Measurements from ENCODE around the gene MS4A18. TPM values are rescaled to one million over a fixed set of nuclear protein-coding genes. Genes with fewer than 3 reads are reported as not detected.

Gene MS4A18
- total and polyA plus RNA-seq, 9 donors: not detected

DNA sequence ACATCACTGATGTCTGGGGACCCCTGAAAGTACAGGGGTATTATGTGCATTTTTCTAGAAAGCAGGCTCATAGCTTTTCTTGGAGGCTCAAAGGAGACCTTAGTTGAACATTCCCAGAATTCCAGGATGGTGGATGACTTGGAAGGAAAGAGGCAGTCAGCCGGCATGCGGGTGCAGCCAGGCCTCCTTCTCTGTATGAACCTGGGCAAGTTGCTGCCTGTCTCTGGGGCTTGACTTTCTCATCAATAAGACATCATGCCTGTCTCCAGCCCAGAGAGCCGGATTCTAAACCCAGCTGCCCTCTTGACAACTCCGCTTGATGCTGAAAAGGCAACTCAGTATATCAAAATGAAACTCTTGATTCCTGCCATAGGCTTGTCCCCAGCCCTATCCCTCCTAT is 44.8 kb downstream of the MS4A18 start:
- no peak for DNase-seq
- WGBS, 3 donors: 55 to 73% (median 60%) methylated on average over 4 of the region's 4 CpGs

DNA sequence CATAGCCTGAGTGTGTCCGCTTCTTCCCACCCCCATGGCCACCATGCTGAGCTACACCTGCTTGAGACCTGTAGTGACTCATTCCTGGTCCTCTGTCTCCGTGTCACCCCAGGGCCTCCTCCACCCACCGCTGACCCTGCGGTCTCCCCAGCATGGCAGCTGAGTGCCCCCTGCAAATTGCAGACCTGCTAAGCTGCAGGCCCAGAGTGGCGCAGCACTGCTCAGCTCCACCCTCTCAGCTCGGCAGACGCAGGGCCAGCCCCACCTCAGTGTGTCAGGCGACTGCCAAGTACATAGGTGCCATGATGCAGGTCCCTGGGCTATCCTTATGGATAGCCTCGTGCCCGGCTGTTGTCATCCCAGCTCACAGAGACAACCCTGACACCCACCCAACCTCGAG is 45.3 kb downstream of the MS4A18 start:
- H3K4me3 ChIP-seq: no peak overlapping the region
- no peak for DNase-seq
- H3K27me3 ChIP-seq: no peaks in the 10 kb centered on the region
- no peaks in the 10 kb centered on the region for H3K9me3 ChIP-seq
- no peaks in the 10 kb centered on the region for H3K36me3 ChIP-seq
- intact Hi-C loops (cut with DNase I): loop anchor here in 1 of 4 donors (10.0 kb wide), 1 partner anchor 365 kb away; no protein-coding TSS in a partner anchor
- TF ChIP-seq POLR2A (IDR thresholded peaks at IDR 0.05): no peak
- no peak for TF ChIP-seq EP300 (IDR thresholded peaks at IDR 0.05)
- TF ChIP-seq, protein P1, sequence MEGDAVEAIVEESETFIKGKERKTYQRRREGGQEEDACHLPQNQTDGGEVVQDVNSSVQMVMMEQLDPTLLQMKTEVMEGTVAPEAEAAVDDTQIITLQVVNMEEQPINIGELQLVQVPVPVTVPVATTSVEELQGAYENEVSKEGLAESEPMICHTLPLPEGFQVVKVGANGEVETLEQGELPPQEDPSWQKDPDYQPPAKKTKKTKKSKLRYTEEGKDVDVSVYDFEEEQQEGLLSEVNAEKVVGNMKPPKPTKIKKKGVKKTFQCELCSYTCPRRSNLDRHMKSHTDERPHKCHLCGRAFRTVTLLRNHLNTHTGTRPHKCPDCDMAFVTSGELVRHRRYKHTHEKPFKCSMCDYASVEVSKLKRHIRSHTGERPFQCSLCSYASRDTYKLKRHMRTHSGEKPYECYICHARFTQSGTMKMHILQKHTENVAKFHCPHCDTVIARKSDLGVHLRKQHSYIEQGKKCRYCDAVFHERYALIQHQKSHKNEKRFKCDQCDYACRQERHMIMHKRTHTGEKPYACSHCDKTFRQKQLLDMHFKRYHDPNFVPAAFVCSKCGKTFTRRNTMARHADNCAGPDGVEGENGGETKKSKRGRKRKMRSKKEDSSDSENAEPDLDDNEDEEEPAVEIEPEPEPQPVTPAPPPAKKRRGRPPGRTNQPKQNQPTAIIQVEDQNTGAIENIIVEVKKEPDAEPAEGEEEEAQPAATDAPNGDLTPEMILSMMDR (IDR thresholded peaks at IDR 0.05): no peak
- no peak overlapping the region for H3K27ac ChIP-seq
- 86 to 95% (median 90%) methylated on average over 11 of the region's 11 CpGs for WGBS, 3 donors
- H3K4me1 ChIP-seq (ENCODE audit: insufficient read depth): no peaks in the 10 kb centered on the region

More for the DNA sequence above, 44.8 kb downstream of the MS4A18 start:
- no peak overlapping the region for H3K4me3 ChIP-seq
- no peaks in the 10 kb centered on the region for H3K4me1 ChIP-seq (ENCODE audit: insufficient read depth)
- no peaks in the 10 kb centered on the region for H3K9me3 ChIP-seq
- no peaks in the 10 kb centered on the region for H3K36me3 ChIP-seq
- TF ChIP-seq, protein P1 (IDR thresholded peaks at IDR 0.05): no peak
- H3K27ac ChIP-seq: no peak overlapping the region
- H3K27me3 ChIP-seq: no peaks in the 10 kb centered on the region
- intact Hi-C loops (cut with DNase I): no loop called here

DNA sequence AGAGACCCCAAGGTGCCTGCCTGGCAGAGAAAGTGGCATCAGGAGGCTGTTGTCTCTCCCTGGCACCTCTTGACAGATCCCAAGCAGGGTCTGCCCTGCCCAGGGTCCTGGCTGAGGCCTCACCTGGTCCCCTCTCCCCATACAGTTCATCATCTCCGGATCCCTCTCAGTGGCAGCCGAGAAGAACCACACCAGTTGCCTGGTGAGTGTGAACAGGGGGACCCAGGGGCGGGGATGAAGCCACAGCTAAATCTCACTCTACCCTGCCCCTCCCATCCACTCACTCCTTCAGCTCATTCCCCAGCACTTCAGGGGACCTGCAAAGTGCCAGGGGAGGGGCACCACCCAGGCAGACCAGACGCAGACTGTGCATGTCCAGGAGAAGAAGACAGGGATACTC is 46.6 kb downstream of the MS4A18 start:
- intact Hi-C loops (cut with DNase I): loop anchor here in 1 of 4 donors (10.0 kb wide), 1 partner anchor 364 kb away; no protein-coding TSS in a partner anchor
- 88 to 97% (median 93%) methylated on average over 4 of the region's 4 CpGs for WGBS, 3 donors

DNA sequence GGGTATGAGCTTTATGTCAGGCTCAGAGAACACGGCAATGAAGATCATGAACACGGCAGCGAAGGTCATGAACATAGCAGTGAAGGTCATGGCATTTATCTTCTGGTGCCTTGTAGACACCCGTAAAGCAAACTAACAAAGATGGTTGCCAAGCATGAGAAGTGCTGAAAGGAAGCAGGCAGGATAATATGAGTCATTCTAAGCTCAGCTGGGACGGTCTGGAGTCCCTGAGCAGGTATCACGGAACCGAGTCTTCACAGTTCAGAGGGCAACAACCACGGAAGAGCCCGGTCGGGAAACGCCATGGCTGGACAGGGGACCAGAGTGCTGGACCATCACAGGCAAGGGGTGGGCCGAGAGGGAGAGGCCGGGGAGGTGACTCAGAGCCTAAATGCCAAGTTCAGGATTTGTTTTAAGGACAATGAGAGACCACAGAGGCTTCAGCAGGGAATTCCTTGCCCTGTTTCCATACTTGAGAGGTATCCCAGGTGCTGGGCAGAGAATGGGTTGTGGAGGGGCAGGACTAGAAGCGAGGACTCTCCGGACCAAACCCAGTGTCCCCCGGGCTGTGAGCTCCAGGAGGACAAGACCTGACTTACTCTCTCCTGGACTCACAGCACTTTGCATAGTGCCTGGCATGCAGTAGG is 47.5 kb downstream of the MS4A18 start:
- intact Hi-C loops (cut with DNase I): loop anchor here in 1 of 4 donors (10.0 kb wide), 1 partner anchor 363 kb away; no protein-coding TSS in a partner anchor
- TF ChIP-seq, protein P1 (IDR thresholded peaks at IDR 0.05): no peak
- no peak for TF ChIP-seq POLR2A (IDR thresholded peaks at IDR 0.05)
- TF ChIP-seq EP300 (IDR thresholded peaks at IDR 0.05): no peak
- H3K27ac ChIP-seq: no peak overlapping the region
- H3K27me3 ChIP-seq: no peaks in the 10 kb centered on the region
- H3K9me3 ChIP-seq: no peaks in the 10 kb centered on the region
- DNase-seq: no peak
- no peaks in the 10 kb centered on the region for H3K36me3 ChIP-seq
- 79 to 84% (median 81%) methylated on average over 16 of the region's 16 CpGs for WGBS, 3 donors
- no peak overlapping the region for H3K4me3 ChIP-seq
- H3K4me1 ChIP-seq (ENCODE audit: insufficient read depth): no peaks in the 10 kb centered on the region

More for the DNA sequence above, 46.6 kb downstream of the MS4A18 start:
- no peaks in the 10 kb centered on the region for H3K27me3 ChIP-seq
- H3K4me1 ChIP-seq (ENCODE audit: insufficient read depth): no peaks in the 10 kb centered on the region
- H3K27ac ChIP-seq: no peak overlapping the region
- no peak overlapping the region for H3K4me3 ChIP-seq
- no peaks in the 10 kb centered on the region for H3K9me3 ChIP-seq
- DNase-seq: no peak
- TF ChIP-seq POLR2A (IDR thresholded peaks at IDR 0.05): no peak
- TF ChIP-seq, protein P1 (IDR thresholded peaks at IDR 0.05): no peak
- no peak for TF ChIP-seq EP300 (IDR thresholded peaks at IDR 0.05)
- H3K36me3 ChIP-seq: no peaks in the 10 kb centered on the region

All from ovary (tissue), 9 donors.